CD14-positive monocyte (primary cell): ENCODE data around the gene KRTAP23-1. TPM values are rescaled to one million over a fixed set of nuclear protein-coding genes. Genes with fewer than 3 reads are reported as not detected.

ENCODE experiments used
- DNase-seq, 3 donors: peaks; one replicate each; pipeline ENCODE4 v3.0.0-alpha.2; 2011 to 2022
- H2AFZ ChIP-seq: 2 replicates; pipeline ENCODE4 v1.6.0; 2012; ENCODE audit warnings: mild to moderate bottlenecking, low read depth, low read length, inconsistent platforms; ENCODE audit not compliant: insufficient read depth, poor library complexity, severe bottlenecking
- H3K27ac ChIP-seq, 2 donors: 1 replicate in 1 of 2; 2 replicates in 1 of 2; pipeline ENCODE4 v1.5.1; 2012 to 2013; ENCODE audit warnings: low read length in 2 of 2, control low read depth in 1 of 2, inconsistent platforms in 1 of 2, low read depth in 1 of 2, mild to moderate bottlenecking in 1 of 2
- H3K27me3 ChIP-seq, 2 donors: one replicate each; pipeline versions ENCODE4 v1.6.0 to v1.6.1; 2011 to 2013; ENCODE audit warnings: low read length in 2 of 2; ENCODE audit not compliant: control insufficient read depth in 2 of 2, insufficient read depth in 2 of 2
- H3K36me3 ChIP-seq, 2 donors: replicated peaks in 1 of 2; 1 replicate in 1 of 2; 2 replicates in 1 of 2; pipeline versions ENCODE4 v1.5.1 to v1.6.1; 2012 to 2013; ENCODE audit warnings: low read length in 2 of 2, control low read depth in 1 of 2, inconsistent platforms in 1 of 2, mild to moderate bottlenecking in 1 of 2; ENCODE audit not compliant: insufficient read depth in 2 of 2, control insufficient read depth in 1 of 2
- H3K4me1 ChIP-seq, 2 donors: 1 replicate in 1 of 2; 2 replicates in 1 of 2; pipeline versions ENCODE4 v1.5.1 to v1.6.1; 2012 to 2013; ENCODE audit warnings: low read length in 2 of 2, control low read depth in 1 of 2, inconsistent platforms in 1 of 2, mild to moderate bottlenecking in 1 of 2, moderate library complexity in 1 of 2; ENCODE audit not compliant: insufficient read depth in 2 of 2, control insufficient read depth in 1 of 2
- H3K4me2 ChIP-seq: replicated peaks from 2 replicates; pipeline ENCODE3; 2012; ENCODE audit warnings: low read length, moderate library complexity, mild to moderate bottlenecking; ENCODE audit not compliant: poor library complexity, severe bottlenecking; ENCODE audit errors: extremely low read depth
- H3K4me3 ChIP-seq, 3 experiments: fragments of 200-600 bp in 1 of 3; sonication (generic) in 1 of 3; replicated peaks in 1 of 3; 1 replicate in 2 of 3; 2 replicates in 1 of 3; pipeline ENCODE4 v1.5.1; 2011 to 2013; ENCODE audit warnings: low read length in 3 of 3, mild to moderate bottlenecking in 3 of 3, control low read depth in 2 of 3, low read depth in 2 of 3, inconsistent platforms in 1 of 3, moderate library complexity in 1 of 3
- H3K79me2 ChIP-seq: 2 replicates; pipeline ENCODE4 v1.6.0; 2012; ENCODE audit warnings: mild to moderate bottlenecking, control low read depth, inconsistent platforms, low read length, moderate library complexity; ENCODE audit not compliant: insufficient read depth
- H3K9ac ChIP-seq: 2 replicates; pipeline ENCODE4 v1.6.0; 2017; ENCODE audit warnings: low read length, mild to moderate bottlenecking; ENCODE audit not compliant: insufficient read depth, poor library complexity, severe bottlenecking
- H3K9me3 ChIP-seq, 2 donors: replicated peaks in 1 of 2; 1 replicate in 1 of 2; 2 replicates in 1 of 2; pipeline versions ENCODE4 v1.5.1 to v1.6.1; 2012 to 2013; ENCODE audit warnings: low read length in 2 of 2, control low read depth in 1 of 2; ENCODE audit not compliant: control insufficient read depth in 1 of 2, insufficient read depth in 1 of 2
- H4K20me1 ChIP-seq: 2 replicates; pipeline ENCODE4 v1.6.0; 2012; ENCODE audit warnings: mild to moderate bottlenecking, low read length, control low read depth, moderate library complexity; ENCODE audit not compliant: insufficient read depth
- H3K27ac Mint-ChIP-seq, 7 donors: one replicate each; pipeline ENCODE4 v1.8.0; 2020; ENCODE audit warnings: mild to moderate bottlenecking in 7 of 7, mixed read lengths in 7 of 7, moderate library complexity in 6 of 7, inconsistent platforms in 2 of 7
- H3K27me3 Mint-ChIP-seq, 3 donors: one replicate each; pipeline ENCODE4 v1.8.0; 2021 to 2022; ENCODE audit warnings: low read depth in 3 of 3, mild to moderate bottlenecking in 3 of 3, mixed read lengths in 3 of 3, moderate library complexity in 3 of 3, inconsistent platforms in 1 of 3
- H3K36me3 Mint-ChIP-seq, 2 donors: one replicate each; pipeline ENCODE4 v1.8.0; 2020; ENCODE audit warnings: mixed read lengths in 2 of 2, inconsistent platforms in 1 of 2, mild to moderate bottlenecking in 1 of 2
- H3K4me1 Mint-ChIP-seq: one replicate; pipeline ENCODE4 v1.8.0; 2020; ENCODE audit warnings: mild to moderate bottlenecking, mixed read lengths
- H3K4me3 Mint-ChIP-seq, 2 donors: one replicate each; pipeline ENCODE4 v1.8.0; 2020; ENCODE audit warnings: mild to moderate bottlenecking in 2 of 2, mixed read lengths in 2 of 2, moderate library complexity in 1 of 2
- H3K9me3 Mint-ChIP-seq, 7 donors: one replicate each; pipeline ENCODE4 v1.8.0; 2020 to 2022; ENCODE audit warnings: mixed read lengths in 7 of 7, mild to moderate bottlenecking in 6 of 7, moderate library complexity in 6 of 7, inconsistent platforms in 2 of 7
- WGBS: methylation state at CpG from one replicate; pipeline ENCODE4 v1.1.5; 2013; ENCODE audit warnings: missing lambda C conversion rate; ENCODE audit not compliant: insufficient coverage; 5-methylcytosine and 5-hydroxymethylcytosine counted together
- intact Hi-C, 2 donors: fragments of 100-400 bp; cut with micrococcal nuclease; formaldehyde crosslinking; loops; one replicate each; pipeline versions ENCODE4 v1.15.0 to v1.15.1; 2023
- polyA plus RNA-seq, 3 donors: library from polyadenylated mRNA; depleted of rRNA in 1 of 3; unstranded in 2 of 3; stranded (reverse) in 1 of 3; fragments of 300-500 nt in 2 of 3; fragments of >200 nt in 1 of 3; fragmentation: Illumina TruSeq in 2 of 3; gene quantifications; 1 replicate in 2 of 3; 2 replicates in 1 of 3; pipeline ENCODE4 v1.2.3, GENCODE V29; 2012 to 2021
- TF ChIP-seq, protein P1 (sequence below): fragments of 200-600 bp; IDR thresholded peaks from one replicate; pipeline ENCODE4 v1.8.0; 2022; ENCODE audit warnings: antibody characterized with exemption, mild to moderate bottlenecking

KRTAP23-1 gene
- polyA plus RNA-seq, 3 donors: not detected

DNA sequence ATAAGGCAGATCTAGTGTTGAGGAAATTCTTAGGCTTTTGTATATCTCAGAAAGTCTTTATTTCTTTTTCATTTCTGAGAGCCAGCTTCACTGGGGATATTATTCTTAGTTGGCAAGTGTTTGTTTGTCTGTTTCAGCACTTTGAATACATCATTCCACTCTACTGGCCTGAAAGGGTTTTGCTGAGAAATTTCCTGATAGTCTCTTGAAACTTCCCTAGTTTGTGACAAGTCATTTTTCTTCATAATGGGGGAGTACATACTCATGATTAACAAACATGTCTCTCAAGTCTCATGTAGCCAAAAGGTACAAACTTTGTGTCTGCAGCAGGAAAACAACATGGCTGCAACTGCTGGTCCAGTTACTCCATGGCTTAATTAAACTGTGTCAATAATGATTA, 22.0 kb downstream of the KRTAP23-1 start:
- intact Hi-C loops: no loop called here
- Histone ChIP-seq H3K27me3 (no peaks in the 10 kb centered on the region), H3K4me3 (no peak overlapping the region), H3K36me3 (no peaks in the 10 kb centered on the region), H3K27ac (no peak overlapping the region), H3K79me2 (no peaks in the 10 kb centered on the region), H3K4me2 (no peak overlapping the region), H3K9ac (no peak overlapping the region), H2AFZ (no peak overlapping the region), H3K4me1 (no peaks in the 10 kb centered on the region), H3K9me3 (peaks cover 0 to 3% of the 10 kb centered on the region in 2 donors), H4K20me1 (no peaks in the 10 kb centered on the region)
- no peak for DNase-seq
- TF ChIP-seq, protein P1, sequence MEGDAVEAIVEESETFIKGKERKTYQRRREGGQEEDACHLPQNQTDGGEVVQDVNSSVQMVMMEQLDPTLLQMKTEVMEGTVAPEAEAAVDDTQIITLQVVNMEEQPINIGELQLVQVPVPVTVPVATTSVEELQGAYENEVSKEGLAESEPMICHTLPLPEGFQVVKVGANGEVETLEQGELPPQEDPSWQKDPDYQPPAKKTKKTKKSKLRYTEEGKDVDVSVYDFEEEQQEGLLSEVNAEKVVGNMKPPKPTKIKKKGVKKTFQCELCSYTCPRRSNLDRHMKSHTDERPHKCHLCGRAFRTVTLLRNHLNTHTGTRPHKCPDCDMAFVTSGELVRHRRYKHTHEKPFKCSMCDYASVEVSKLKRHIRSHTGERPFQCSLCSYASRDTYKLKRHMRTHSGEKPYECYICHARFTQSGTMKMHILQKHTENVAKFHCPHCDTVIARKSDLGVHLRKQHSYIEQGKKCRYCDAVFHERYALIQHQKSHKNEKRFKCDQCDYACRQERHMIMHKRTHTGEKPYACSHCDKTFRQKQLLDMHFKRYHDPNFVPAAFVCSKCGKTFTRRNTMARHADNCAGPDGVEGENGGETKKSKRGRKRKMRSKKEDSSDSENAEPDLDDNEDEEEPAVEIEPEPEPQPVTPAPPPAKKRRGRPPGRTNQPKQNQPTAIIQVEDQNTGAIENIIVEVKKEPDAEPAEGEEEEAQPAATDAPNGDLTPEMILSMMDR: no peak
- H3K4me1 Mint-ChIP-seq: no peaks in the 10 kb centered on the region
- no peak overlapping the region for H3K27ac Mint-ChIP-seq
- no peaks in the 10 kb centered on the region for H3K27me3 Mint-ChIP-seq
- H3K36me3 Mint-ChIP-seq: no peaks in the 10 kb centered on the region
- peaks cover 0 to 7% (median 2%) of the 10 kb centered on the region in 7 donors for H3K9me3 Mint-ChIP-seq
- H3K4me3 Mint-ChIP-seq: no peak overlapping the region

DNA sequence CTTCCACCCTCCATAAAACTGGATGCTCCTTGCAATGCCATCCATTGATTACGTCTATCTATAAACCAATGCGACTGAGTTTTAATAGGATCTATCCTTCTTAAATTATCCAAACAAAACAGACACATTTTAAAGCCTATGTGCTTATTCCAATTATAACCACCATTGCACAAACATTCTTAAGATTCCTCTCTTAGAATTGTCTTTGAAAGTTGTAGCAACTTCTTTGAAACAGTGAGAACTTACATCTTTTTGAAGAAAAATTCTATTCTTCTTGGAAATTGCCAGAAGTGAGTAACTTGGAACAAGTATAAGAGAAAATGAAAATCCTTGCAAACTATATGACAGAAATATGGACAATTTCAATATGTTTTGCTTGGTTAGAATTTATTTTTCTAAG, 28.2 kb downstream of the KRTAP23-1 start, which contains the start of gene KRTAP26-1:
KRTAP26-1 (minus strand) TSS at position 101 of the 400 bp plus-strand sequence. CDS start 280 bp downstream, outside the sequence.
- no peak for DNase-seq
- Histone ChIP-seq H3K4me3 (no peak within 1 kb of the TSS), H3K27me3 (no peaks in the 10 kb centered on the region), H3K36me3 (no peaks in the 10 kb centered on the region), H3K4me2 (no peak within 1 kb of the TSS), H3K79me2 (no peaks in the 10 kb centered on the region), H4K20me1 (no peaks in the 10 kb centered on the region), H2AFZ (no peak within 1 kb of the TSS), H3K27ac (no peak within 1 kb of the TSS), H3K9me3 (peaks cover 3 to 4% of the 10 kb centered on the region in 2 donors), H3K9ac (no peak within 1 kb of the TSS), H3K4me1 (no peaks in the 10 kb centered on the region)
- Mint-ChIP-seq H3K4me1 (no peaks in the 10 kb centered on the region), H3K36me3 (no peaks in the 10 kb centered on the region), H3K27me3 (peaks cover 0 to 1% (median 0%) of the 10 kb centered on the region in 3 donors), H3K9me3 (peaks cover 0 to 7% (median 4%) of the 10 kb centered on the region in 7 donors), H3K4me3 (no peak within 1 kb of the TSS), H3K27ac (no peak within 1 kb of the TSS)
- intact Hi-C loops: no loop called here
- TF ChIP-seq, protein P1: no peak
- 100% methylated on average over 2 of the region's 2 CpGs for WGBS
